GM19468 (cell line): ENCODE data around the gene MOCS2.

Experiments
- ATAC-seq: cut with Tn5 transposase; IDR thresholded peaks from one replicate; pipeline ENCODE4 v1.9.1; 2021; ENCODE audit warnings: mild to moderate bottlenecking, moderate library complexity, moderate number of reproducible peaks; ENCODE audit not compliant: unreplicated experiment; ENCODE audit errors: extremely low read depth

MOCS2 gene

GRCh38 chr5:53059281-53059680, 50.3 kb downstream of the MOCS2 start:
- no peak for ATAC-seq

GRCh38 chr5:53055365-53055764, 54.2 kb downstream of the MOCS2 start:
- no peak for ATAC-seq

- no peak for ATAC-seq
These were observed 56.2 kb downstream of the MOCS2 start for GRCh38 chr5:53053364-53053763.

GRCh38 chr5:53052499-53052898, 57.1 kb downstream of the MOCS2 start:
- no peak for ATAC-seq

- no peak for ATAC-seq
These were observed 61.3 kb downstream of the MOCS2 start for GRCh38 chr5:53048248-53048647.
